Activated T-helper 1 cell treated with anti-CD3 and anti-CD28 coated beads, Interleukin-2, amount 50 U/mL, for 16 hours (primary cell): ENCODE results near the gene TRDN.

Experiments used
- DNase-seq, 2 donors: peaks; one replicate each; pipeline ENCODE4 v3.0.0-alpha.2; 2020; ENCODE audit warnings: low read depth in 1 of 2, low spot score in 1 of 2

TRDN gene

DNA sequence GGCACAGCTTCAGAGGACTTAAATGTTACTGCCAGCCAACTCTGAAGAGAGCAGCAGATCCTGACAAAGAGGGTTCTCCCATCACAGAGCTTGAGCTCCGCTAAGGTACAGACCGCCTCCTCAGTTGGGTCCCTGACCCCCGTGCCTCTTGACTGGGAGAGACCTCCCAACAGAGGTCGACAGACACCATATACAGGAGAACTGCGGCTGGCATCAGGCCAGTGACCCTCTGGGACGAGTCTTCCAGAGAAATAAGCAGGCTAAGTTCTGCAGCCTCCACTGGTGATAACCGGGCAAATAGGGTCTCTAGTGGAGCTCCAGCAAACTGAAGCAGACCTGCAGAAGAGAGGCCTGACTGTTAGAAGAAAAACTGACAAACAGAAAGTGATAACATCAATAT lies 453.8 kb downstream of the TRDN start:
- DNase-seq = no peak

DNA sequence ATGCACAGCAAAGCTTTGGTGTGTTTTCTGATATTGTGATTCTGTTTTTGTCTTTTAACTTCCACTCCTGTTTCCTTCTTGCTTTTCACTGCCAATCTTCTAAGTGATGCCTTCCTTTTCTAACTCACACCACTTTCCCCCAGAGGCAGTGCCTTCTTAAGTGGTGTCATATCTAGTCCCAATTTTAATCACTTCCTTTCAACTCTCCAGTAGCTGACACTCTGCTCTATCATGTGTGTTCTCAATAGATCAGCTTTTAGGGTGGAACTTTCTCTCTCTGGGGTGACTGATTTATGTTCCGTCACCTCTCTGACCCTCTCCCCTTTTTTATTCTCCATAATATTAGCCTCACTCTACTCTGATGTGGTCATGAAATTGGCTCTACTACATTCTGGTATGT lies 460.0 kb downstream of the TRDN start:
- no peak for DNase-seq

DNA sequence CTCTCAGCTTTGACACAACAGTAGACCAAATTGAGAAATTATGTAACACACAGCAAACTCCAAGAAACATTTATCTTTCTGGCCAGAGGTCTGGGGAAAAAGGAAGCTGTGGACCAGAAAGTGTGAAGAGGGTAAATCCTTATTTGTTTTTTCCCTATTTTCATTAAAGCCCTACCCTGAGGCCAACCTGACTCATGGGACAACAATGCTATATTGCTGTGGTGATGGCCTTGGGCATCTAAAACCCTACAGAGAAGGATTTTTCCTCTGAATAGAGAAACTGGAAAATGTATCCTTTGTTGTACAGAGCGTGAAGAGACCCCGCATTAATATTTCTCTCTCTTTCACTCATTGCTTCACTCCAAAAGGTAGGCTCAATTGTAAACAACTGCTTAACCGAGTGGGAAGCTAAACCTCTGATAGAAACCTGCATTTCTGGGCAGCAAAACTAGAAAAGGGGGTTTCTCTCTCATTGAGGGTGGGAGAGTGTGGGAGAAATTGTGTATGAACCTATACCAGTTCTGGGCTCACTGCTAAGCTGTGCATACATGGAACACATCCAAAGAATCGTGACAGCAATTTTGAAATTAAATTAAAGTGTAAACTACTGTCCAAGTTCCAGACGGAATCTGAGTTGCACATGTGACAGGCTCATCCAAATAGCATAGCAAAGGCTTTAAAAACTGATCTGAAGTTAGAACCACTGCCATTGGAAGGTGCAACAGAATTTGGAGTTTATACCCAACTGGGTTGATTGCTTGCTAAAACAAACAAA lies 465.2 kb downstream of the TRDN start:
- no peak for DNase-seq

DNA sequence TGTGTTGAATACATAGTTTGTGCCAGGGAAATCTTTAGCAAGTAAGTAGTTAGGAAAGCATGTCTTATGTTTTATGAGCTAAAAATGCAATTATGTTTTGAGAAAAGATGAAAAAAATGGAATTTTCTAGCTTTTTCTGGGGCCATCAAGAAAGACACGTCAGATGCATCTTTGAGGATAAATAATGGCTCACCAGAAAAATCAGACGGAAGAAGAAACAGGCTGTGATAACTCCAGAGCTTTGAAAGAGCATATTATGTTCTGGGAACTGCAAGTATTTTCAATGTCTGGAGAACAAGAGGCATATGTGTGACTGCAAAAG lies 467.0 kb downstream of the TRDN start:
- no peak for DNase-seq

DNA sequence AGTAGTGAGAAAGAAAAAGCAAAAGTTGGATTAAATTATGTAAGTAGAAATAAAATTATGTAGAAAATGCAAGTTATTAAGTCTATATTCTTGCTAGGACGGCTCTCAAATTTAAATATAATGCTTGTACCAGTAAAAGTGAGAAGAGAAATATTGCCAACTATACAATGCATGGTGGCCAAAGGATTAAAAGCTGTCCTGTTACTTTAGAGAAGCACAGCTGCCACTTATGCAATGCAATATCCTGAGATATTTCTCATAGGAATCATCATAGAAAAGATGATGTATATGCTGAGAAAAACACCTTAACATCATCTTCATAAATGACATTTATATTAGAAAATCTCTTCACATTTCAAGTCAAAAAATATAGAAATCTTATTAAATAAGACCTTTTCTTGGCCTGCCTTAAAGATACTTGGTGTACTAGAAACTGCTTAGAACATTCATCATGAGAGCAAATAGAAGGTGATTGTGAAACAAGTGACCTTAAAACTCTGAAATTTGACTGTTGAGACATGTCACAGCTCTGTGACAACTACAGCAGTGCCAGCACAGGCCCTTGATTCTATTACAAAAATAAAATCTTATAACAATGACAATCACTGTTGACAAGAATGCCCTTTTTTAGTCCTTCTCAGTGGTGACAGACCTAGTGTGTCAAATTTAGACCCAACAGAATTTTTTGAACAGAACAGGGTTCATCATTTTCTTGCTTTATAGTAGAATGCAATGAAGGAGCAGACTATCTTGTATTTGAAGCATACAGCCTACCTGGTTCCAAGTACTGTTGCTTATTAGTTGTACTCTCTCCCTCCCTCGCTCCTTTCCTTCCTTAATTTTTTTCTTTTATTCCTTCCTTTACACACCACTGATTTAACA lies 467.6 kb downstream of the TRDN start:
- DNase-seq = no peak

DNA sequence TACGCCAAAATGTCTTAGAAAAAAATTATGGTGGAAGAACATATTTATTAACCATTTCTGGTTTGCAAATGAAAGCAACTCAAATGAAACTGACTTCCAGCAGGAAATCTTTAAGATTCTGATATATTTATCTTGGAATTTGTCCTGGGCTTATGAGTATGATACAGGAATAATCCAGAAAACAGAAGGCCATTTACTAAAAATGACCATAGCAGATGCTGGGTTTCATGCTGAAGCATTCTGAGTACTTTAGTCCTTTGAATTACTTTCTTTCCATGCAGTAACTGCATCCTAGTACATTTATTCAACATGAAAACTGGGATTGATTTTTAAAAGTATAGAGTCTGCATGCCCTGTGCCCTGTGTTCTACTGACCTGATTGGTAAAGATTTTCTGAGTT lies 468.3 kb downstream of the TRDN start:
- DNase-seq = no peak
